Measurements from ENCODE around the gene CTR9.

CTR9 gene

GRCh38 chr11:10752486-10752885 is 1.4 kb downstream of the CTR9 start:
- Mint-ChIP-seq H3K4me3 (peak overlapping the region; percentile 97), H3K36me3 (ENCODE audit: low read depth) (peaks cover 16% of the 10 kb centered on the region), H3K27ac (no peak overlapping the region), H3K27me3 (ENCODE audit: low read depth, poor library complexity) (peaks cover 4% of the 10 kb centered on the region), H3K9me3 (no peaks in the 10 kb centered on the region), H3K4me1 (peaks cover 13% of the 10 kb centered on the region)
- DNase-seq, result no peak
- no peak for TF ChIP-seq CTCF (IDR thresholded peaks at IDR 0.05)

GRCh38 chr11:10758957-10759356 is 7.9 kb downstream of the CTR9 start:
- Mint-ChIP-seq H3K4me1 (no peaks in the 10 kb centered on the region), H3K4me3 (no peak overlapping the region), H3K9me3 (no peaks in the 10 kb centered on the region), H3K36me3 (ENCODE audit: low read depth) (peaks cover 29% of the 10 kb centered on the region), H3K27me3 (ENCODE audit: low read depth, poor library complexity) (no peaks in the 10 kb centered on the region), H3K27ac (no peak overlapping the region)
- DNase-seq, result no peak
- no peak for TF ChIP-seq CTCF (IDR thresholded peaks at IDR 0.05)

DNA sequence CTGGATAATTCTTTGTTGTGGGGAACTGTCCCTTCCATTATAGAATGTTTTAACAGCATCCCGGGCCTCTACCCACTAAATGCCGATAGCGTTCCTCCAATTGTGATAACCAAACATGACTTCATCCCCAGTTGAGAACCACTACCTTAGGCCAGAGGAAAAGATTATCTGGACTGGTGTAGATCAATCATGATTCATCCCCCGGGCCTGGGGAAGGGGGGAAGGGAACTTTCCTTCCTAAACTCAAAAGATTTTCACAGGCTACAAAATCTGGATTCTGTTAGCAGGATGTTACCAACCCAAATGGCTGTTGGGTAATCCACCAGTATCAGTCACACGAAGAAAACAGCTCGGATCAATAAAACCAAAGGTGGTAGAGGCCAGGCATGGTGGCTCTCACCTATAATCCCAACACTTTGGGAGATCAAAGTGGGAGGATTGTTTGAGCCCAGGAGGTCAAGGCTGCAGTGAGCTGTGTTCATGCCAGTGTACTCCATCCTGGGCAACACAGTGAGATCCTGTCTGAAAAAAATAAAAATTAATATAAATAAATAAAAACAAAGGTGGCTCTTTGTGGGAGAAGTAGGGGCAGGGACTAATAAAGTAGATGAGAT is 10.1 kb downstream of the CTR9 start:
- Mint-ChIP-seq H3K9me3 (no peaks in the 10 kb centered on the region), H3K27ac (no peak overlapping the region), H3K36me3 (ENCODE audit: low read depth) (peaks cover 32% of the 10 kb centered on the region), H3K27me3 (ENCODE audit: low read depth, poor library complexity) (no peaks in the 10 kb centered on the region), H3K4me1 (no peaks in the 10 kb centered on the region), H3K4me3 (no peak overlapping the region)
- no peak for DNase-seq
- TF ChIP-seq CTCF (IDR thresholded peaks at IDR 0.05), result no peak

DNA sequence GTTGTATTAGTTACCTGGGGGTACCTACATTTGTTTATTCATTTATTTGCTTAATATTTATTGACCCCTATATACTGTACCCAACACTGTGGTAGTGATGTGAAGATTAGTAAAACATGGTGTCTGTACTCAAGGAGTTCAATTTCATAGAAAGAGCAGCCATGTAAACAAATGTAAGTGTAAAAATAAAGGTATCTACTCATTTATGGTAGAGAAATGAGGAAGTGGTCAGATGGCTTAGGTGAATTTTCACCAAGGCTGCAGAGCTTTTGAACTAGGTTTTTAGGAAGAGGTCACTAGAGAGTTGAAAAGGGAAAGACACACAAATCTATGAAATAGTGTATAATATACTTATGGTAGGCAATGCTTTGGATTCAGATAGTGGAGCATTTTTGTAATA is 11.1 kb downstream of the CTR9 start:
- Mint-ChIP-seq H3K36me3 (ENCODE audit: low read depth) (peaks cover 38% of the 10 kb centered on the region), H3K4me3 (no peak overlapping the region), H3K27me3 (ENCODE audit: low read depth, poor library complexity) (no peaks in the 10 kb centered on the region), H3K4me1 (no peaks in the 10 kb centered on the region), H3K27ac (no peak overlapping the region), H3K9me3 (no peaks in the 10 kb centered on the region)
- no peak for DNase-seq
- no peak for TF ChIP-seq CTCF (IDR thresholded peaks at IDR 0.05)

DNA sequence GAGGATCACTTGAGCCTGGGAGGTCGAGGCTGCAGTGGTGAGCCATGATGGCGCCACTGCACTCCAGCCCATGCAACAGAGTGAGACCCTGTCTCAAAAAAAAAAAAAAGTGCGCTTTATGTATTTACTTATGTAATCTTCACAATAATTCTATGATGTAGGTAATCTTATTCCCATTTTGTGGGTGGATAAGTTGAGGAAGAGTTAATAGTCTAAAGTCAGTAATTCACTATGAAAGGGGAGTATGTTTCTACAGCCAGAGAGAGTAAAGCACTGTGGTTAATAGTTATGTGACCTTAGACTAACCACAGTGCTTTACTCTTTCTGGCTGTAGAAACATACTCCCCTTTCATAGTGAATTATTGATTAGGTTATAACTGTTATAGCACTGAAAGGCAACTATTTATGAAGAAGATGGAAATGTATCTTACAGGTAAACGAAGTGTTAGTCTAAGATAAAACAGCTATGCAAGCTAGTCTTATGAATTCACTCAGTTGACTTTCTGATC is 11.9 kb downstream of the CTR9 start:
- TF ChIP-seq CTCF (IDR thresholded peaks at IDR 0.05), result no peak
- H3K27ac Mint-ChIP-seq, result no peak overlapping the region
- H3K27me3 Mint-ChIP-seq (ENCODE audit: low read depth, poor library complexity), result no peaks in the 10 kb centered on the region

GRCh38 chr11:10763766-10764165 is 12.7 kb downstream of the CTR9 start:
- Mint-ChIP-seq H3K4me1 (no peaks in the 10 kb centered on the region), H3K27me3 (ENCODE audit: low read depth, poor library complexity) (no peaks in the 10 kb centered on the region), H3K27ac (no peak overlapping the region), H3K9me3 (no peaks in the 10 kb centered on the region), H3K36me3 (ENCODE audit: low read depth) (peaks cover 38% of the 10 kb centered on the region), H3K4me3 (no peak overlapping the region)
- no peak for TF ChIP-seq CTCF (IDR thresholded peaks at IDR 0.05)
- no peak for DNase-seq

More for the DNA sequence above, 11.9 kb downstream of the CTR9 start:
- DNase-seq, result no peak
- no peak overlapping the region for H3K4me3 Mint-ChIP-seq
- H3K36me3 Mint-ChIP-seq (ENCODE audit: low read depth), result peaks cover 38% of the 10 kb centered on the region
- H3K9me3 Mint-ChIP-seq, result no peaks in the 10 kb centered on the region
- H3K4me1 Mint-ChIP-seq, result no peaks in the 10 kb centered on the region

All from nephron progenitor cell (in vitro differentiated cells).